A673 (cell line): ENCODE measurements around the gene CBFA2T3. TPM values are rescaled to one million over a fixed set of nuclear protein-coding genes. Genes with fewer than 3 reads are reported as not detected.

Source experiments
- BruUV-seq: library from RNA; stranded (reverse); fragments of 400-500 nt; replicated peaks from 2 replicates; lab custom pipeline; 2021; lab: Mats Ljungman, UMichigan
- CTCF ChIA-PET: fragments of 300-600 bp; sonication (Branson Sonifier 250); formaldehyde crosslinking; loops from one replicate; lab custom pipeline; 2022; ENCODE audit warnings: antibody characterized with exemption; lab: Charles Lee
- POLR2A ChIA-PET: fragments of 300-600 bp; sonication (Branson Sonifier 250); formaldehyde crosslinking; loops from one replicate; lab custom pipeline; 2022; ENCODE audit warnings: antibody characterized with exemption; ENCODE audit not compliant: low non-redundant PET; lab: Charles Lee
- DNase-seq: peaks from one replicate; pipeline ENCODE4 v3.0.0-alpha.2; 2015; ENCODE audit warnings: low spot score
- H3K27ac ChIP-seq: fragments of 200-600 bp; sonication (generic); 2 replicates; pipeline ENCODE4 v1.5.1; 2016; ENCODE audit warnings: mixed run types, low read depth, mild to moderate bottlenecking, mixed read lengths, antibody characterized with exemption, low read length; ENCODE audit not compliant: poor library complexity, severe bottlenecking
- H3K27me3 ChIP-seq: fragments of 200-600 bp; sonication (generic); replicated peaks from 2 replicates; pipeline ENCODE4 v1.6.1; 2017; ENCODE audit warnings: mixed run types, low read depth, mild to moderate bottlenecking, mixed read lengths, antibody characterized with exemption, low read length; ENCODE audit not compliant: insufficient read depth, poor library complexity
- H3K36me3 ChIP-seq: fragments of 200-600 bp; sonication (generic); 2 replicates; pipeline ENCODE4 v1.6.1; 2016; ENCODE audit warnings: mixed run types, mild to moderate bottlenecking, mixed read lengths, antibody characterized with exemption, low read length; ENCODE audit not compliant: insufficient read depth, poor library complexity, severe bottlenecking
- H3K4me1 ChIP-seq: fragments of 200-600 bp; sonication (generic); 2 replicates; pipeline ENCODE4 v1.6.1; 2017; ENCODE audit warnings: mixed run types, mild to moderate bottlenecking, mixed read lengths, antibody characterized with exemption, low read length; ENCODE audit not compliant: insufficient read depth, poor library complexity, severe bottlenecking
- H3K4me3 ChIP-seq: fragments of 200-600 bp; sonication (generic); 2 replicates; pipeline ENCODE4 v1.5.1; 2016; ENCODE audit warnings: low read depth, mixed run types, mild to moderate bottlenecking, mixed read lengths, low read length; ENCODE audit not compliant: poor library complexity, severe bottlenecking
- H3K9me3 ChIP-seq: fragments of 200-600 bp; sonication (generic); 2 replicates; pipeline ENCODE4 v1.6.1; 2016; ENCODE audit warnings: mixed run types, low read depth, mild to moderate bottlenecking, mixed read lengths, antibody characterized with exemption, low read length; ENCODE audit not compliant: poor library complexity, severe bottlenecking
- CTCF ChIP-seq: fragments of 300-800, 200-600 bp; sonication (generic); conservative IDR thresholded peaks from 2 replicates; pipeline ENCODE4 v1.5.1; 2017; ENCODE audit warnings: low read depth, mild to moderate bottlenecking, antibody characterized with exemption, low read length, moderate library complexity, mixed read lengths
- EZH2 ChIP-seq: fragments of 200-600 bp; sonication (generic); IDR thresholded peaks from 2 replicates; pipeline ENCODE4 v1.6.1; 2017; ENCODE audit warnings: borderline replicate concordance, low read depth, mild to moderate bottlenecking, mixed read lengths, antibody characterized with exemption, low read length; ENCODE audit not compliant: poor library complexity, severe bottlenecking
- intact Hi-C: fragments of 100-400 bp; cut with micrococcal nuclease; formaldehyde crosslinking; loops from one replicate; pipeline ENCODE4 v1.10.0; 2022; ENCODE audit not compliant: unreplicated experiment
- total RNA-seq: library from RNA; stranded (reverse); gene quantifications from 2 replicates; pipeline ENCODE4 v1.2.3, GENCODE V29; 2021

The CBFA2T3 gene
- total RNA-seq, 1 experiment from 2014 or later: 1.7 TPM

- Histone ChIP-seq H3K9me3 (no peaks in the 10 kb centered on the region), H3K27me3 (peaks cover 42% of the 10 kb centered on the region), H3K4me1 (no peaks in the 10 kb centered on the region), H3K4me3 (no peak overlapping the region), H3K27ac (no peak overlapping the region), H3K36me3 (no peaks in the 10 kb centered on the region)
- no peak for DNase-seq
- CTCF ChIA-PET: no interaction called here
- TF ChIP-seq CTCF (0 out of 2 replicates have a peak, but pooled peaks have one; percentile 15), EZH2 (no peak)
- intact Hi-C loops: loop anchor here (5.0 to 10.0 kb wide), 2 partner anchors 218 to 266 kb away; partner anchors contain the start of gene ZNF778
- BruUV-seq: no TSS peak
- POLR2A ChIA-PET: interaction anchor here (0.7 kb wide), 1 partner anchor 14 kb away, joined by 3 read pairs; no protein-coding TSS in a partner anchor
These were observed 28.1 kb downstream of the CBFA2T3 start for GRCh38 chr16:88948781-88949490.

DNA sequence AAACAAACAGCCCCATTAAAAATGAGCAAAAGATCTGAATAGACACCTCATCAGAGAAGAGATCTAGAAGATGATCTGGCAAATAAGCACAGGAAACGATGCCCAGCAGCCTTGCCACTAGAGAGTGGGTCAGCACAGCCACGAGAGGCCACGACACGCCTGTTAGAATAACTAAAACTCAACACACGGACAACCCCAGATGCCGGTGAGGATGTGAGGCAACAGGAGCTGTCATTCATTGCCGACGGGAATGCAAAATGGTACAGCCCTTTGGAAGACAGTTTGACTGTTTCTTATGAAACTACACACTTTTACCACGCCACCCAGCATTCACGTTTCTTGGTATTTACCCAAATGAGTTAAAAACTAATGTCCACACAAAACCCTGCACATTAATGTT lies 31.5 kb downstream of the CBFA2T3 start:
- peaks cover 7% of the 10 kb centered on the region for H3K4me1 ChIP-seq
- no peak overlapping the region for H3K4me3 ChIP-seq
- CTCF ChIA-PET: no interaction called here
- H3K27me3 ChIP-seq: peaks cover 53% of the 10 kb centered on the region
- H3K27ac ChIP-seq: no peak overlapping the region
- H3K9me3 ChIP-seq: no peaks in the 10 kb centered on the region
- POLR2A ChIA-PET: no interaction called here
- no TSS peak for BruUV-seq
- no peaks in the 10 kb centered on the region for H3K36me3 ChIP-seq
- no peak for DNase-seq
- intact Hi-C loops: loop anchor here (5.0 to 10.0 kb wide), 2 partner anchors 222 to 269 kb away; partner anchors contain the start of gene ZNF778
- TF ChIP-seq CTCF (no peak), EZH2 (no peak)

DNA sequence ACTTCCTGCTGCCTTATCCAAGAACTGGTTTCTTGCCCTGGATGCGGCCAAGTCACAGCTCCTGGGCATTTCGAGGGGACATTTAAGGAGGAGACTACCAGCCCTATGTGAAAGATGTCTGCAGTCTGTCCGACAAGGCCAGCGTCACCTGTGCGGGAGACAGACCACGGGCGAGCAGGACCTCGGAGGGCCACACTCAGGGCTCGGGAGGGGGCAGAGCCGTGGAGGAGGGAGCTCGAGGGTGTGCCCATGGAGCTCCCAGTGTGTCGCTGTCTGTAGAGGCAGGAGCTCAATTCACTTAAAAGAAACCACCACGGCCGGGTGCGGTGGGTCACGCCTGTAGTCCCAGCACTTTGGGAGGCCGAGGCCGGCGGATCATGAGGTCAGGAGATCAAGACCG lies 33.3 kb downstream of the CBFA2T3 start:
- intact Hi-C loops: loop anchor here (10.0 kb wide), 1 partner anchor 271 kb away; the partner anchor contains the start of gene ZNF778
- POLR2A ChIA-PET: interaction anchor here (0.5 kb wide), 1 partner anchor 276 kb away, joined by 3 read pairs; no protein-coding TSS in a partner anchor
- Histone ChIP-seq H3K27ac (no peak overlapping the region), H3K27me3 (peaks cover 66% of the 10 kb centered on the region), H3K4me1 (peaks cover 17% of the 10 kb centered on the region), H3K4me3 (no peak overlapping the region), H3K36me3 (no peaks in the 10 kb centered on the region), H3K9me3 (no peaks in the 10 kb centered on the region)
- no peak for DNase-seq
- no peak for TF ChIP-seq CTCF
- no peak for TF ChIP-seq EZH2
- no TSS peak for BruUV-seq
- CTCF ChIA-PET: interaction anchor here (0.7 kb wide), 1 partner anchor 223 kb away, joined by 4 read pairs; no protein-coding TSS in a partner anchor
